Psoas muscle (tissue), 8 donors: ENCODE measurements around the gene MRPL22. TPM values are rescaled to one million over a fixed set of nuclear protein-coding genes. Genes with fewer than 3 reads are reported as not detected.
"Not testable (repeated sequence)": the region's sequence is repeated elsewhere in the genome, so short reads cannot be mapped to it uniquely, and the experiment has no call there.

Source experiments
- ATAC-seq, 4 donors: fragments of 200-7000 bp; cut with Tn5 transposase; one replicate each; pipeline ENCODE4 v1.9.1; 2020; ENCODE audit warnings: moderate library complexity in 3 of 4, mild to moderate bottlenecking in 2 of 4
- DNase-seq, 2 donors: peaks; one replicate each; pipeline ENCODE4 v3.0.0-alpha.2; 2020
- H3K27ac ChIP-seq: fragments of 200-600 bp; one replicate; pipeline ENCODE4 v1.8.0; 2022
- H3K27me3 ChIP-seq, 3 donors: fragments of 200-600 bp in 1 of 3; one replicate each; pipeline versions ENCODE4 v1.6.1 to v1.8.0; 2013 to 2022; ENCODE audit warnings: low read length in 2 of 3, mild to moderate bottlenecking in 2 of 3, moderate library complexity in 1 of 3; ENCODE audit not compliant: insufficient read depth in 3 of 3
- H3K36me3 ChIP-seq, 2 donors: fragments of 200-600 bp in 1 of 2; one replicate each; pipeline versions ENCODE4 v1.6.1 to v1.8.0; 2013 to 2022; ENCODE audit warnings: low read depth in 1 of 2, mild to moderate bottlenecking in 1 of 2, moderate library complexity in 1 of 2; ENCODE audit not compliant: insufficient read depth in 1 of 2
- H3K4me1 ChIP-seq: fragments of 200-600 bp; one replicate; pipeline ENCODE4 v1.8.0; 2022
- H3K4me3 ChIP-seq: fragments of 200-600 bp; one replicate; pipeline ENCODE4 v1.8.0; 2022; ENCODE audit warnings: mild to moderate bottlenecking
- H3K9me3 ChIP-seq: fragments of 200-600 bp; one replicate; pipeline ENCODE4 v1.8.0; 2022
- WGBS, 3 donors: extraction: QIAGEN DNeasy Blood & Tissue Kit; methylation state at CpG; one replicate each; pipeline versions ENCODE4 v1.1.6 to v1.1.7; 2013; 5-methylcytosine and 5-hydroxymethylcytosine counted together
- intact Hi-C, 2 donors: fragments of 100-400 bp; cut with DNase I; formaldehyde crosslinking; loops; one replicate each; pipeline versions ENCODE4 v1.11.0 to v1.14.2; 2022
- polyA plus RNA-seq, 3 donors: library from polyadenylated mRNA; stranded (reverse); fragments of 200-250 nt; gene quantifications; one replicate each; pipeline ENCODE4 v1.2.3, GENCODE V29; 2013
- total RNA-seq, 4 donors: library from RNA; stranded (reverse); fragmentation: NEBNext Ultra II Directional in 2 of 4; extraction: Animal tissue kit (Norgen Biotek cat#: 25700) in 2 of 4; gene quantifications; one replicate each; pipeline versions ENCODE4 v1.2.1 to v1.2.4, GENCODE V29; 2021 to 2023
- TF ChIP-seq, protein P1 (sequence below): fragments of 200-600 bp; IDR thresholded peaks from one replicate; pipeline ENCODE4 v1.8.0; 2022; ENCODE audit warnings: antibody characterized with exemption
- donor health status: healthy with polysubstance abuse.
- donor health status: DM: no; HTN: no; CAD: no; lungs with moderate emphysema.
- donor health status: Bipolar disorder and iron deficiency.
- donor health status: healthy.
- donor health status: DM: yes; HTN: yes; CAD: no.
- donor health status: DM: no; HTN: no; CAD: no.
- donor health status: DM: no; HTN: no; CAD: no.
- donor health status: DM: yes; HTN: yes; CAD: no.

MRPL22 gene
- total and polyA plus RNA-seq, 7 donors, result 28.4 to 83.6 (median 46.7) TPM

DNA sequence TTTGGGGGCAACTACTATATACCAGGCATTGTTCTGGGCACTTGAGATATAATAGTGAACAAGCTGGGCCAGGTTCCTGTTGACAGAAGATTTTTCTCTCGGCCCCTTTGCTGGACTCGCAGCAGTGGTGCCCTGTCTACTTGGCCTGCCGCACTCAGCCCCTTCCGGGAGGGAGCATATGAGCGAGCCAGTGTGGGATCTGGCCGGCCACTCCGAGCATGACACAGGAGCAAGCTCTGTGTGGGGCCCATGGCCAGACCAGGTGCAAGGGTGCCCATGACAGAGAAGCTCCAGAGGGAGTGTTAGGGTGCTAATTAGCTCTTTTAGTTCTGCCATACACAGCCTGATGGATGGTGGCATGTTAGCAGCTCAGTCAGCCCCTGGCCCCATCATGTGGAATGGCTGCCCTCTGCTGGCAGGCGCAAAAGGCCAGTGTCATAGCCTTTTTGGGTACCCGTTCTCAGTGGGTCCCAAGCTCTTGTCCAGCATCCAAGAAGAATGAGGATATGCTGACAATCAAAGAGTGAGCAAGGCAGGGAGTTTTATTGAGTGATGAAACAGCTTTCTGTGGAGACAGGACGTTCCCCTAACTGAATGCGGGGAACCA lies 63.4 kb downstream of the MRPL22 start:
- 70 to 86% (median 80%) methylated on average over 11 of the region's 11 CpGs for WGBS, 3 donors

DNA sequence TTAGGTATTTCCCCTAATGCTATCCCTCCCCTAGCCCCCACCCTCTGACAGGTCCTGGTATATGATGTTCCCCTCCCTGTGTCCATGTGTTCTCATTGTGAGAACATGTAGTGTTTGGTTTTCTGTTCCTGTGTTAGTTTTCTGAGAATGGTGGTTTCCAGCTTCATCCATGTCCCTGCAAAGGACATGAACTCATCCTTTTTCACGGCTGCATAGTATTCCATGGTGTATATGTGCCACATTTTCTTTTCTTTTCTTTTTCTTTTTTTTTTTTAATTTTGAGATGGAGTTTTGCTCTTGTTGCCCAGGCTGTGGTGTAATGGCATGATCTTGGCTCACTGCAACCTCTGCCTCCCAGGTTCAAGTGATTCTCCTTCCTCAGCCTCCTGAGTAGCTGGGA lies 65.4 kb downstream of the MRPL22 start:
- intact Hi-C loops, result loop anchor here in 1 of 2 donors (10.0 kb wide), 1 partner anchor 61 kb away; the partner anchor contains the start of gene MRPL22
- not testable (repeated sequence) for DNase-seq, H3K4me3 ChIP-seq, H3K4me1 ChIP-seq, H3K36me3 ChIP-seq, H3K9me3 ChIP-seq, H3K27me3 ChIP-seq, ATAC-seq, H3K27ac ChIP-seq
- 84 to 100% (median 95%) methylated on average over 1 of the region's 1 CpG for WGBS, 3 donors

More for the DNA sequence above, 63.4 kb downstream of the MRPL22 start:
- no peaks in the 10 kb centered on the region for H3K9me3 ChIP-seq
- DNase-seq (no peak), ATAC-seq (peak in 2 of 4 donors; percentile 37 to 39)
- intact Hi-C loops, result loop anchor here in 1 of 2 donors (10.0 kb wide), 1 partner anchor 59 kb away; the partner anchor contains the start of gene MRPL22
- no peaks in the 10 kb centered on the region for H3K27me3 ChIP-seq
- no peaks in the 10 kb centered on the region for H3K4me1 ChIP-seq
- no peak overlapping the region for H3K27ac ChIP-seq
- TF ChIP-seq, protein P1, sequence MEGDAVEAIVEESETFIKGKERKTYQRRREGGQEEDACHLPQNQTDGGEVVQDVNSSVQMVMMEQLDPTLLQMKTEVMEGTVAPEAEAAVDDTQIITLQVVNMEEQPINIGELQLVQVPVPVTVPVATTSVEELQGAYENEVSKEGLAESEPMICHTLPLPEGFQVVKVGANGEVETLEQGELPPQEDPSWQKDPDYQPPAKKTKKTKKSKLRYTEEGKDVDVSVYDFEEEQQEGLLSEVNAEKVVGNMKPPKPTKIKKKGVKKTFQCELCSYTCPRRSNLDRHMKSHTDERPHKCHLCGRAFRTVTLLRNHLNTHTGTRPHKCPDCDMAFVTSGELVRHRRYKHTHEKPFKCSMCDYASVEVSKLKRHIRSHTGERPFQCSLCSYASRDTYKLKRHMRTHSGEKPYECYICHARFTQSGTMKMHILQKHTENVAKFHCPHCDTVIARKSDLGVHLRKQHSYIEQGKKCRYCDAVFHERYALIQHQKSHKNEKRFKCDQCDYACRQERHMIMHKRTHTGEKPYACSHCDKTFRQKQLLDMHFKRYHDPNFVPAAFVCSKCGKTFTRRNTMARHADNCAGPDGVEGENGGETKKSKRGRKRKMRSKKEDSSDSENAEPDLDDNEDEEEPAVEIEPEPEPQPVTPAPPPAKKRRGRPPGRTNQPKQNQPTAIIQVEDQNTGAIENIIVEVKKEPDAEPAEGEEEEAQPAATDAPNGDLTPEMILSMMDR, result peak; percentile 39
- H3K36me3 ChIP-seq, result no peaks in the 10 kb centered on the region
- no peak overlapping the region for H3K4me3 ChIP-seq

DNA sequence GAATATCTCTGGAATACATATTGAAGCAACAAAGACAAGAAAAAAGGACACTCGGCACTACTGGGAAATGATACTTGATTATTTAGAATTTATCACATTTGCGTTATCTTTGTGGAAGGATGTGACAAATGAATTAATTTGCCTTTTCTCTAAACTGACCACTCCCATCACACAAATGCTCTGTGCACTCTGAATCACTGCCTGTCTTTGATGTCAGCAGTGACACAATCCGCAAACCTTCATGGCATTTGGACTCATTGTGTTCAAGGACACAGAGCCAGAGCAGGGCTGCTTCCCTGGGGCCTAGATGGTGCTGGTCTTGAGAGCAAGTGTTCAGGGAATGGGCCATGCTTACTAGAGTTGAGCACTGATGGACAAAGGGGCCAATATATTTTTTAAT lies 67.8 kb downstream of the MRPL22 start:
- Histone ChIP-seq H3K4me1 (no peaks in the 10 kb centered on the region), H3K4me3 (no peak overlapping the region), H3K27me3 (no peaks in the 10 kb centered on the region), H3K27ac (no peak overlapping the region), H3K9me3 (no peaks in the 10 kb centered on the region), H3K36me3 (no peaks in the 10 kb centered on the region)
- TF ChIP-seq, protein P1, result no peak
- WGBS, 3 donors, result 79 to 83% (median 80%) methylated on average over 3 of the region's 3 CpGs
- no peak for DNase-seq
- intact Hi-C loops, result loop anchor here in 1 of 2 donors (10.0 kb wide), 1 partner anchor 64 kb away; the partner anchor contains the start of gene MRPL22
- no peak for ATAC-seq

DNA sequence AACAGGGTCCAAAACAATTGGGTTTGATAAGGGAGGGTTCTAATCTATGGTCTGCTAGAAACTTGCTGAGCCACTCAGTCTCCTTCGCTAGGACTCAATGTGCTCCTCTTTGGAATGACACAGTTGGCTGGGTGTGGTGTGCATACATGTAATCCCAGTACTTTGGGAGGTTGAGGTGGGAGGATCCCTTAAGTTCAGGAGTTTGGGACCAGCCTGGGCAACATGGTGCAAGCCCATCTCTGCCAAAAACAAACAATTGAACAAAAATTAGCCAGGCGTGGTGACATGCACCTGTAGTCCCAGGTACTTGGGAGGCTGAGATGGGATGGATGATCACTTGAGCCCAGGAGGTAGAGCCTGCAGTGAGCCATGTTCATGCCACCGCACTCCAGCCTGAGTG lies 70.0 kb downstream of the MRPL22 start:
- 85 to 94% (median 85%) methylated on average over 3 of the region's 3 CpGs for whole genome bisulfite sequencing, 3 donors
- no peak overlapping the region for H3K27ac ChIP-seq
- TF ChIP-seq, protein P1, result no peak
- H3K4me3 ChIP-seq, result no peak overlapping the region
- H3K36me3 ChIP-seq, result no peaks in the 10 kb centered on the region
- no peaks in the 10 kb centered on the region for H3K9me3 ChIP-seq
- intact Hi-C loops, result no loop called here
- no peaks in the 10 kb centered on the region for H3K4me1 ChIP-seq
- DNase-seq (no peak), ATAC-seq (no peak)
- no peaks in the 10 kb centered on the region for H3K27me3 ChIP-seq

DNA sequence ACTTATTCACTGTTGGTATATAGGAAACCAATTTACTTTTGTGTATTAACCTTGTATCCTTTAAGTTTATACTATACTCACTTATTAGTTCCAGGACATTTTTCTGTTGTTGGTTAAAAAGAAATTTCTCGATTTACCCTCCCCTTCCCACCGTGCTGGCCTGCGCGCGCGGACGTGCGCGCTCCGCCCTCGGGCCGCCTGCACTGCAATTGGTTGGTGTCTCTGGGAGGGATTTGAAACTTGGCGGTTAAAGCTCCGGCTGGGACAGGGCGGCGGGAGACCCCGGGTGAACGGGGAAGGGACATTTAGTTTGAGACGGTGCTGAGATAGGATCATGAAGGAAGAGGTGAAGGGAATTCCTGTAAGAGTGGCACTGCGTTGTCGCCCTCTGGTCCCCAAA lies 72.7 kb downstream of the MRPL22 start, which contains the start of gene KIF4B:
TSS of gene KIF4B (plus strand) at position 230 of the 400 bp plus-strand sequence. CDS start at position 335, 105 bp downstream.
- Histone ChIP-seq H3K4me1 (no peaks in the 10 kb centered on the region), H3K27ac (no peak within 1 kb of the TSS), H3K27me3 (no peaks in the 10 kb centered on the region), H3K36me3 (no peaks in the 10 kb centered on the region), H3K4me3 (no peak within 1 kb of the TSS), H3K9me3 (no peaks in the 10 kb centered on the region)
- DNase-seq, result no peak
- intact Hi-C loops, result no loop called here
- no peak for ATAC-seq
- 91 to 94% (median 93%) methylated on average over 21 of the region's 21 CpGs for WGBS, 3 donors
- TF ChIP-seq, protein P1, result no peak
